WTC11 (cell line): ENCODE results near the gene KIF2C. TPM values are rescaled to one million over a fixed set of nuclear protein-coding genes. Genes with fewer than 3 reads are reported as not detected.
A peak's percentile ranks its signal among the peaks of the same experiment; 100 is the strongest.

Source experiments
- ATF1 ChIP-seq: sonication (generic); formaldehyde crosslinking; IDR thresholded peaks from 2 replicates; pipeline ENCODE4 v1.8.1; 2023; ENCODE audit warnings: mild to moderate bottlenecking, moderate library complexity, missing genetic modification reagents
- ESRRA ChIP-seq: sonication (generic); formaldehyde crosslinking; IDR thresholded peaks from 2 replicates; pipeline ENCODE4 v1.8.1; 2022; ENCODE audit warnings: mild to moderate bottlenecking, missing genetic modification reagents, borderline replicate concordance
- ETV6 ChIP-seq: sonication (generic); formaldehyde crosslinking; IDR thresholded peaks from 2 replicates; pipeline ENCODE4 v1.8.1; 2022; ENCODE audit warnings: mild to moderate bottlenecking, missing genetic modification reagents
- FOXJ3 ChIP-seq: sonication (generic); formaldehyde crosslinking; IDR thresholded peaks from 2 replicates; pipeline ENCODE4 v1.9.0; 2021; ENCODE audit warnings: missing genetic modification reagents, mild to moderate bottlenecking, borderline replicate concordance
- FOXK1 ChIP-seq: sonication (generic); formaldehyde crosslinking; IDR thresholded peaks from 2 replicates; pipeline ENCODE4 v1.8.0; 2022; ENCODE audit warnings: mild to moderate bottlenecking, moderate library complexity, missing genetic modification reagents
- HMGA2 ChIP-seq: fragments of 250-450 bp; sonication (Bioruptor Pico); IDR thresholded peaks from 2 replicates; pipeline ENCODE4 v1.4.0; 2021; ENCODE audit warnings: mild to moderate bottlenecking, moderate library complexity
- IRF2 ChIP-seq: sonication (generic); formaldehyde crosslinking; IDR thresholded peaks from 2 replicates; pipeline ENCODE4 v1.8.0; 2022; ENCODE audit warnings: low read depth, missing genetic modification reagents, borderline replicate concordance
- KAT7 ChIP-seq: sonication (generic); formaldehyde crosslinking; IDR thresholded peaks from 2 replicates; pipeline ENCODE4 v1.8.1; 2023; ENCODE audit warnings: missing genetic modification reagents, mild to moderate bottlenecking, borderline replicate concordance
- MXD4 ChIP-seq: fragments of 250-450 bp; sonication (Bioruptor Pico); IDR thresholded peaks from 2 replicates; pipeline ENCODE4 v1.8.0; 2021; ENCODE audit warnings: mild to moderate bottlenecking, moderate library complexity, borderline replicate concordance
- NFATC4 ChIP-seq: fragments of 250-450 bp; sonication (Bioruptor Pico); IDR thresholded peaks from 2 replicates; pipeline ENCODE4 v1.9.0; 2021; ENCODE audit warnings: mild to moderate bottlenecking
- NR1H2 ChIP-seq: sonication (generic); formaldehyde crosslinking; IDR thresholded peaks from 2 replicates; pipeline ENCODE4 v1.9.0; 2021; ENCODE audit warnings: mild to moderate bottlenecking, moderate library complexity, missing genetic modification reagents
- RORB ChIP-seq: fragments of 250-450 bp; sonication (Bioruptor Pico); IDR thresholded peaks from 2 replicates; pipeline ENCODE4 v1.9.0; 2021; ENCODE audit warnings: mild to moderate bottlenecking
- SMAD3 ChIP-seq: sonication (generic); formaldehyde crosslinking; IDR thresholded peaks from 2 replicates; pipeline ENCODE4 v1.8.0; 2022; ENCODE audit warnings: missing genetic modification reagents, mild to moderate bottlenecking, borderline replicate concordance
- SMAD4 ChIP-seq: sonication (generic); formaldehyde crosslinking; IDR thresholded peaks from 2 replicates; pipeline ENCODE4 v1.8.0; 2022; ENCODE audit warnings: mild to moderate bottlenecking, missing genetic modification reagents
- ZBTB21 ChIP-seq: sonication (generic); formaldehyde crosslinking; IDR thresholded peaks from 2 replicates; pipeline ENCODE4 v1.8.1; 2023; ENCODE audit warnings: mild to moderate bottlenecking, missing genetic modification reagents, borderline replicate concordance
- ZNF138 ChIP-seq: sonication (generic); formaldehyde crosslinking; conservative IDR thresholded peaks from 2 replicates; pipeline ENCODE4 v1.8.1; 2022; ENCODE audit warnings: mild to moderate bottlenecking, moderate library complexity, missing genetic modification reagents
- ZNF263 ChIP-seq: sonication (generic); formaldehyde crosslinking; IDR thresholded peaks from 2 replicates; pipeline ENCODE4 v1.8.1; 2022; ENCODE audit warnings: low read depth, mild to moderate bottlenecking, moderate library complexity, missing genetic modification reagents
- total RNA-seq: library from RNA; stranded (reverse); gene quantifications from 3 replicates; pipeline ENCODE4 v1.2.3, GENCODE V29; 2021
- TF ChIP-seq, protein P1 (sequence below): sonication (generic); formaldehyde crosslinking; IDR thresholded peaks from 2 replicates; pipeline ENCODE4 v1.8.1; 2022; ENCODE audit warnings: mild to moderate bottlenecking, missing genetic modification reagents, moderate library complexity, borderline replicate concordance
- TF ChIP-seq, protein P2 (sequence below): sonication (generic); formaldehyde crosslinking; IDR thresholded peaks from 2 replicates; pipeline ENCODE4 v1.8.0; 2022; ENCODE audit warnings: missing genetic modification reagents
- TF ChIP-seq, protein P3 (sequence below): fragments of 250-450 bp; sonication (Bioruptor Pico); conservative IDR thresholded peaks from 2 replicates; pipeline ENCODE4 v1.9.0; 2021; ENCODE audit warnings: mild to moderate bottlenecking
- TF ChIP-seq, protein P4 (sequence below): fragments of 200-600 bp; IDR thresholded peaks from 2 replicates; pipeline ENCODE4 v1.8.0; 2022; ENCODE audit warnings: antibody characterized with exemption
- TF ChIP-seq, protein P5 (sequence below): sonication (generic); formaldehyde crosslinking; conservative IDR thresholded peaks from 2 replicates; pipeline ENCODE4 v1.8.1; 2022; ENCODE audit warnings: mild to moderate bottlenecking, missing genetic modification reagents
- TF ChIP-seq, protein P6 (sequence below): fragments of 250-450 bp; sonication (Bioruptor Pico); IDR thresholded peaks from 2 replicates; pipeline ENCODE4 v1.9.0; 2021; ENCODE audit warnings: mild to moderate bottlenecking
- TF ChIP-seq, protein P7 (sequence below): sonication (generic); formaldehyde crosslinking; IDR thresholded peaks from 2 replicates; pipeline ENCODE4 v1.8.1; 2023; ENCODE audit warnings: mild to moderate bottlenecking, missing genetic modification reagents

Gene KIF2C
- total RNA-seq, 1 experiment from 2014 or later: 93.8 TPM

DNA sequence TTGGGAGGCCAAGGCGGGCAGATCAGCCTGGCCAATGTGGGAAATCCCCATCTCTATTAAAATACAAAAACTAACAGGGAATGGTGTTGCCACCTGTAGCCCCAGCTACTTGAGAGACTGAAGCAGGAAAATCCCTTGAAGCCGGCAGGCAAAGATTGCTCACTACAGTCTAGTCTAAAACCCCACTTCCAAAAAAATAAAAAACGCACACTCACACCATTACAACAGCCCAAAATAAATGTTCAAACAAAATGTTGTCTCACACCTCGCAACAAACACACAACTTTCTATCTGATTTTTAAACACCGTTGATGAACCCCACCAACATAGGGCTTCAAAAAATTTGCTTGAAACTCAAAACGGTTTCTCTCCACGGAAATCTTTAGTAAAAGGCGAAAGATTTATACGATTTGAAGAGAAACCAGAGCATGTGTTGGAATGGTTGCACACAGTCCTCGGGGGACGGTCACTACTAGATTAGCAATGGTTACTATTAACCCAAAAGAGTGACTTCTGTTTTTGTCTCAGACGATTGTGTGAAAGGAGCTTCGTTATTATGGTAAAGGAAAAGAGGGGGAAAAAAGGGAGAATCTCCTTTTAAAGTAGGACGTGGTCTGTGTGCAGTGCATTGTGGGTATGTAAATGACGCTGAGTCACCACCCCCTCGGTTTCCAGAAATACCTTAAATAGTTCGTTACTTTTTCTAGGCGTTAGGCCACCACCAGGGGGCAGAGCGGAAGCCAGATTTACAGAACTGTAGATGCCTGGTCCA is 8.7 kb upstream of the KIF2C start, which contains the start of gene RNU5D-1 (continued):
- TF ChIP-seq, protein P1, sequence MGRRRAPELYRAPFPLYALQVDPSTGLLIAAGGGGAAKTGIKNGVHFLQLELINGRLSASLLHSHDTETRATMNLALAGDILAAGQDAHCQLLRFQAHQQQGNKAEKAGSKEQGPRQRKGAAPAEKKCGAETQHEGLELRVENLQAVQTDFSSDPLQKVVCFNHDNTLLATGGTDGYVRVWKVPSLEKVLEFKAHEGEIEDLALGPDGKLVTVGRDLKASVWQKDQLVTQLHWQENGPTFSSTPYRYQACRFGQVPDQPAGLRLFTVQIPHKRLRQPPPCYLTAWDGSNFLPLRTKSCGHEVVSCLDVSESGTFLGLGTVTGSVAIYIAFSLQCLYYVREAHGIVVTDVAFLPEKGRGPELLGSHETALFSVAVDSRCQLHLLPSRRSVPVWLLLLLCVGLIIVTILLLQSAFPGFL (CRISPR knock-in tag): peak; percentile 96
- TF ChIP-seq ATF1 (CRISPR knock-in tag): no peak
- no peak; the same call in 1 of the 2 replicates for TF ChIP-seq SMAD3 (CRISPR knock-in tag)
- no peak for TF ChIP-seq HMGA2
- no peak for TF ChIP-seq RORB (CRISPR knock-in tag)
- TF ChIP-seq, protein P2, sequence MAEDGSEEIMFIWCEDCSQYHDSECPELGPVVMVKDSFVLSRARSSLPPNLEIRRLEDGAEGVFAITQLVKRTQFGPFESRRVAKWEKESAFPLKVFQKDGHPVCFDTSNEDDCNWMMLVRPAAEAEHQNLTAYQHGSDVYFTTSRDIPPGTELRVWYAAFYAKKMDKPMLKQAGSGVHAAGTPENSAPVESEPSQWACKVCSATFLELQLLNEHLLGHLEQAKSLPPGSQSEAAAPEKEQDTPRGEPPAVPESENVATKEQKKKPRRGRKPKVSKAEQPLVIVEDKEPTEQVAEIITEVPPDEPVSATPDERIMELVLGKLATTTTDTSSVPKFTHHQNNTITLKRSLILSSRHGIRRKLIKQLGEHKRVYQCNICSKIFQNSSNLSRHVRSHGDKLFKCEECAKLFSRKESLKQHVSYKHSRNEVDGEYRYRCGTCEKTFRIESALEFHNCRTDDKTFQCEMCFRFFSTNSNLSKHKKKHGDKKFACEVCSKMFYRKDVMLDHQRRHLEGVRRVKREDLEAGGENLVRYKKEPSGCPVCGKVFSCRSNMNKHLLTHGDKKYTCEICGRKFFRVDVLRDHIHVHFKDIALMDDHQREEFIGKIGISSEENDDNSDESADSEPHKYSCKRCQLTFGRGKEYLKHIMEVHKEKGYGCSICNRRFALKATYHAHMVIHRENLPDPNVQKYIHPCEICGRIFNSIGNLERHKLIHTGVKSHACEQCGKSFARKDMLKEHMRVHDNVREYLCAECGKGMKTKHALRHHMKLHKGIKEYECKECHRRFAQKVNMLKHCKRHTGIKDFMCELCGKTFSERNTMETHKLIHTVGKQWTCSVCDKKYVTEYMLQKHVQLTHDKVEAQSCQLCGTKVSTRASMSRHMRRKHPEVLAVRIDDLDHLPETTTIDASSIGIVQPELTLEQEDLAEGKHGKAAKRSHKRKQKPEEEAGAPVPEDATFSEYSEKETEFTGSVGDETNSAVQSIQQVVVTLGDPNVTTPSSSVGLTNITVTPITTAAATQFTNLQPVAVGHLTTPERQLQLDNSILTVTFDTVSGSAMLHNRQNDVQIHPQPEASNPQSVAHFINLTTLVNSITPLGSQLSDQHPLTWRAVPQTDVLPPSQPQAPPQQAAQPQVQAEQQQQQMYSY (CRISPR knock-in tag): no peak
- TF ChIP-seq ESRRA (CRISPR knock-in tag): no peak
- no peak for TF ChIP-seq KAT7 (CRISPR knock-in tag)
- peak; percentile 78; the same call in 1 of the 2 replicates for TF ChIP-seq FOXJ3 (CRISPR knock-in tag)
- TF ChIP-seq, protein P3, sequence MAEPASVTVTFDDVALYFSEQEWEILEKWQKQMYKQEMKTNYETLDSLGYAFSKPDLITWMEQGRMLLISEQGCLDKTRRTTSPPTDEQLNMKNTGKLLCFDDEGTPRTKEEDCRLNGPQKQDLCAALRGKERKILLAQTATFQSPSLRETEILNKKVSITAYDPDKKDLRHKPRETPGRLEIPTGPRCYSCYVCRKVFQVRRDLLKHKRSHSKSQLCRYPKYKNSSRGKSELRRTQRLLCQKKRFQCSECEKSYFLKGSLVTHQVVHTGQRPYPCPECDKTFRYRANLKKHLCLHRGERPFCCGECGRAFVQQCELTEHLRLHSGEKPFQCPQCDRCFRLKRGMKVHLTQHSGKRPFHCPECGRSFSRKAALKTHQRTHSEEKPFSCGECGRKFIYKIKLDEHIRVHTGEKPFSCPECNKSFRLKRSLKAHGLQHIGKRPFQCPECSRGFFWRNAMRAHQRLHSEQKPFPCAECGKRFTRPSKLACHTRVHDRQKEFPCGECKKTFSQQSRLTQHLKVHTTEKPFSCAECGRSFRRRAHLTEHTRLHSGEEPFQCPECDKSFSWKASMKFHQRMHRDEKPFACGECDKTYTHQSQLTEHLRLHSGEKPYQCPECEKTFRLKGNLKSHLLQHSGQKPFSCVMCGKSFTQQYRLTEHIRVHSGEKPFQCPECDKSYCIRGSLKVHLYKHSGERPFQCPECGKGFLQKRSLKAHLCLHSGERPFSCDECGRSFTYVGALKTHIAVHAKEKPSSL: peak; percentile 98
- TF ChIP-seq, protein P4, sequence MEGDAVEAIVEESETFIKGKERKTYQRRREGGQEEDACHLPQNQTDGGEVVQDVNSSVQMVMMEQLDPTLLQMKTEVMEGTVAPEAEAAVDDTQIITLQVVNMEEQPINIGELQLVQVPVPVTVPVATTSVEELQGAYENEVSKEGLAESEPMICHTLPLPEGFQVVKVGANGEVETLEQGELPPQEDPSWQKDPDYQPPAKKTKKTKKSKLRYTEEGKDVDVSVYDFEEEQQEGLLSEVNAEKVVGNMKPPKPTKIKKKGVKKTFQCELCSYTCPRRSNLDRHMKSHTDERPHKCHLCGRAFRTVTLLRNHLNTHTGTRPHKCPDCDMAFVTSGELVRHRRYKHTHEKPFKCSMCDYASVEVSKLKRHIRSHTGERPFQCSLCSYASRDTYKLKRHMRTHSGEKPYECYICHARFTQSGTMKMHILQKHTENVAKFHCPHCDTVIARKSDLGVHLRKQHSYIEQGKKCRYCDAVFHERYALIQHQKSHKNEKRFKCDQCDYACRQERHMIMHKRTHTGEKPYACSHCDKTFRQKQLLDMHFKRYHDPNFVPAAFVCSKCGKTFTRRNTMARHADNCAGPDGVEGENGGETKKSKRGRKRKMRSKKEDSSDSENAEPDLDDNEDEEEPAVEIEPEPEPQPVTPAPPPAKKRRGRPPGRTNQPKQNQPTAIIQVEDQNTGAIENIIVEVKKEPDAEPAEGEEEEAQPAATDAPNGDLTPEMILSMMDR: peak; percentile 81
- no peak for TF ChIP-seq MXD4 (CRISPR knock-in tag)
- TF ChIP-seq, protein P5, sequence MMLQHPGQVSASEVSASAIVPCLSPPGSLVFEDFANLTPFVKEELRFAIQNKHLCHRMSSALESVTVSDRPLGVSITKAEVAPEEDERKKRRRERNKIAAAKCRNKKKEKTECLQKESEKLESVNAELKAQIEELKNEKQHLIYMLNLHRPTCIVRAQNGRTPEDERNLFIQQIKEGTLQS (CRISPR knock-in tag): no peak
- TF ChIP-seq, protein P6, sequence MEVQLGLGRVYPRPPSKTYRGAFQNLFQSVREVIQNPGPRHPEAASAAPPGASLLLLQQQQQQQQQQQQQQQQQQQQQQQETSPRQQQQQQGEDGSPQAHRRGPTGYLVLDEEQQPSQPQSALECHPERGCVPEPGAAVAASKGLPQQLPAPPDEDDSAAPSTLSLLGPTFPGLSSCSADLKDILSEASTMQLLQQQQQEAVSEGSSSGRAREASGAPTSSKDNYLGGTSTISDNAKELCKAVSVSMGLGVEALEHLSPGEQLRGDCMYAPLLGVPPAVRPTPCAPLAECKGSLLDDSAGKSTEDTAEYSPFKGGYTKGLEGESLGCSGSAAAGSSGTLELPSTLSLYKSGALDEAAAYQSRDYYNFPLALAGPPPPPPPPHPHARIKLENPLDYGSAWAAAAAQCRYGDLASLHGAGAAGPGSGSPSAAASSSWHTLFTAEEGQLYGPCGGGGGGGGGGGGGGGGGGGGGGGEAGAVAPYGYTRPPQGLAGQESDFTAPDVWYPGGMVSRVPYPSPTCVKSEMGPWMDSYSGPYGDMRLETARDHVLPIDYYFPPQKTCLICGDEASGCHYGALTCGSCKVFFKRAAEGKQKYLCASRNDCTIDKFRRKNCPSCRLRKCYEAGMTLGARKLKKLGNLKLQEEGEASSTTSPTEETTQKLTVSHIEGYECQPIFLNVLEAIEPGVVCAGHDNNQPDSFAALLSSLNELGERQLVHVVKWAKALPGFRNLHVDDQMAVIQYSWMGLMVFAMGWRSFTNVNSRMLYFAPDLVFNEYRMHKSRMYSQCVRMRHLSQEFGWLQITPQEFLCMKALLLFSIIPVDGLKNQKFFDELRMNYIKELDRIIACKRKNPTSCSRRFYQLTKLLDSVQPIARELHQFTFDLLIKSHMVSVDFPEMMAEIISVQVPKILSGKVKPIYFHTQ (CRISPR knock-in tag): peak; percentile 97
- TF ChIP-seq ZNF138: no peak
- no peak for TF ChIP-seq ETV6
- no peak for TF ChIP-seq SMAD4
- TF ChIP-seq NFATC4: peak; percentile 98
- no peak for TF ChIP-seq ZNF263
- TF ChIP-seq, protein P7, sequence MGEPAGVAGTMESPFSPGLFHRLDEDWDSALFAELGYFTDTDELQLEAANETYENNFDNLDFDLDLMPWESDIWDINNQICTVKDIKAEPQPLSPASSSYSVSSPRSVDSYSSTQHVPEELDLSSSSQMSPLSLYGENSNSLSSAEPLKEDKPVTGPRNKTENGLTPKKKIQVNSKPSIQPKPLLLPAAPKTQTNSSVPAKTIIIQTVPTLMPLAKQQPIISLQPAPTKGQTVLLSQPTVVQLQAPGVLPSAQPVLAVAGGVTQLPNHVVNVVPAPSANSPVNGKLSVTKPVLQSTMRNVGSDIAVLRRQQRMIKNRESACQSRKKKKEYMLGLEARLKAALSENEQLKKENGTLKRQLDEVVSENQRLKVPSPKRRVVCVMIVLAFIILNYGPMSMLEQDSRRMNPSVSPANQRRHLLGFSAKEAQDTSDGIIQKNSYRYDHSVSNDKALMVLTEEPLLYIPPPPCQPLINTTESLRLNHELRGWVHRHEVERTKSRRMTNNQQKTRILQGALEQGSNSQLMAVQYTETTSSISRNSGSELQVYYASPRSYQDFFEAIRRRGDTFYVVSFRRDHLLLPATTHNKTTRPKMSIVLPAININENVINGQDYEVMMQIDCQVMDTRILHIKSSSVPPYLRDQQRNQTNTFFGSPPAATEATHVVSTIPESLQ (CRISPR knock-in tag): no peak
- TF ChIP-seq ZBTB21: no peak
- TF ChIP-seq NR1H2: no peak
- no peak for TF ChIP-seq IRF2
- no peak for TF ChIP-seq FOXK1 (CRISPR knock-in tag)
